AG10803 (cell line): ENCODE measurements around the gene RNF115.
"Not testable (repeated sequence)": the region's sequence is repeated elsewhere in the genome, so short reads cannot be mapped to it uniquely, and the experiment has no call there.

ENCODE experiments used
- DNase-seq: peaks from one replicate; pipeline ENCODE4 v3.0.0; 2010; ENCODE audit warnings: low read depth
- H3K4me3 ChIP-seq: 2 replicates; pipeline ENCODE4 v1.5.1; 2011; ENCODE audit warnings: mild to moderate bottlenecking, low read length, control low read depth
- CTCF ChIP-seq: conservative IDR thresholded peaks from 2 replicates; pipeline ENCODE4 v1.5.1; 2011; ENCODE audit warnings: mild to moderate bottlenecking, low read length, control low read depth, inconsistent platforms

RNF115 gene

GRCh38 chr1:145804235-145805045 is 19.5 kb downstream of the RNF115 start:
- no peak for DNase-seq
- no peak for TF ChIP-seq CTCF
- H3K4me3 ChIP-seq: no peak overlapping the region

GRCh38 chr1:145799806-145800205 is 24.1 kb downstream of the RNF115 start:
- H3K4me3 ChIP-seq: no peak overlapping the region
- no peak for DNase-seq
- no peak for TF ChIP-seq CTCF

GRCh38 chr1:145796753-145797152 is 27.1 kb downstream of the RNF115 start:
- TF ChIP-seq CTCF: no peak
- DNase-seq: no peak
- H3K4me3 ChIP-seq: no peak overlapping the region

- no peak for DNase-seq
- no peak overlapping the region for H3K4me3 ChIP-seq
- no peak for TF ChIP-seq CTCF
These were observed 28.5 kb downstream of the RNF115 start for GRCh38 chr1:145795257-145795881.

GRCh38 chr1:145792484-145792883 is 31.4 kb downstream of the RNF115 start:
- TF ChIP-seq CTCF: no peak
- no peak for DNase-seq
- no peak overlapping the region for H3K4me3 ChIP-seq

- not testable (repeated sequence) for H3K4me3 ChIP-seq, DNase-seq
These were observed 32.0 kb downstream of the RNF115 start for GRCh38 chr1:145791860-145792259.

GRCh38 chr1:145788580-145788979 is 35.3 kb downstream of the RNF115 start:
- DNase-seq: no peak
- no peak for TF ChIP-seq CTCF
- no peak overlapping the region for H3K4me3 ChIP-seq
